ENCODE results near the gene SH3BP4.

Gene SH3BP4

GRCh38 chr2:234964631-234965461 lies 13.0 kb downstream of the SH3BP4 start:
- no peak for DNase-seq (ENCODE audit: extremely low read depth in 1 of 2, low read depth in 1 of 2)

GRCh38 chr2:234966340-234966739 lies 14.5 kb downstream of the SH3BP4 start:
- DNase-seq (ENCODE audit: extremely low read depth in 1 of 2, low read depth in 1 of 2) = no peak

- no peak for DNase-seq (ENCODE audit: extremely low read depth in 1 of 2, low read depth in 1 of 2)
These were observed 15.5 kb downstream of the SH3BP4 start for GRCh38 chr2:234967201-234967869.

GRCh38 chr2:234967870-234968208 lies 16.0 kb downstream of the SH3BP4 start:
- no peak for DNase-seq (ENCODE audit: extremely low read depth in 1 of 2, low read depth in 1 of 2)

GRCh38 chr2:234968631-234969305 lies 17.0 kb downstream of the SH3BP4 start:
- DNase-seq (ENCODE audit: extremely low read depth in 1 of 2, low read depth in 1 of 2) = no peak

- DNase-seq (ENCODE audit: extremely low read depth in 1 of 2, low read depth in 1 of 2) = no peak
These were observed 17.7 kb downstream of the SH3BP4 start for GRCh38 chr2:234969306-234970098.

GRCh38 chr2:234970099-234970440 lies 18.3 kb downstream of the SH3BP4 start:
- no peak for DNase-seq (ENCODE audit: extremely low read depth in 1 of 2, low read depth in 1 of 2)

- no peak for DNase-seq (ENCODE audit: extremely low read depth in 1 of 2, low read depth in 1 of 2)
These were observed 18.7 kb downstream of the SH3BP4 start for GRCh38 chr2:234970477-234970882.

GRCh38 chr2:234971496-234971895 lies 19.7 kb downstream of the SH3BP4 start:
- no peak for DNase-seq (ENCODE audit: extremely low read depth in 1 of 2, low read depth in 1 of 2)

- DNase-seq (ENCODE audit: extremely low read depth in 1 of 2, low read depth in 1 of 2) = no peak
These were observed 21.2 kb downstream of the SH3BP4 start for GRCh38 chr2:234973008-234973407.

GRCh38 chr2:234974501-234975385 lies 22.9 kb downstream of the SH3BP4 start:
- DNase-seq (ENCODE audit: extremely low read depth in 1 of 2, low read depth in 1 of 2) = no peak

- DNase-seq (ENCODE audit: extremely low read depth in 1 of 2, low read depth in 1 of 2) = no peak
These were observed 23.8 kb downstream of the SH3BP4 start for GRCh38 chr2:234975611-234976010.

GRCh38 chr2:234976479-234977227 lies 24.8 kb downstream of the SH3BP4 start:
- DNase-seq (ENCODE audit: extremely low read depth in 1 of 2, low read depth in 1 of 2) = no peak

- DNase-seq (ENCODE audit: extremely low read depth in 1 of 2, low read depth in 1 of 2) = no peak
These were observed 25.4 kb downstream of the SH3BP4 start for GRCh38 chr2:234977228-234977679.

- DNase-seq (ENCODE audit: extremely low read depth in 1 of 2, low read depth in 1 of 2) = no peak
These were observed 26.8 kb downstream of the SH3BP4 start for GRCh38 chr2:234978466-234979203.

GRCh38 chr2:234979204-234980167 lies 27.7 kb downstream of the SH3BP4 start:
- DNase-seq (ENCODE audit: extremely low read depth in 1 of 2, low read depth in 1 of 2) = no peak

- no peak for DNase-seq (ENCODE audit: extremely low read depth in 1 of 2, low read depth in 1 of 2)
These were observed 28.8 kb downstream of the SH3BP4 start for GRCh38 chr2:234980451-234981187.

Data from activated CD8-positive, alpha-beta memory T cell treated with anti-CD3 and anti-CD28 coated beads for 1 hour (primary cell).